Fibroblast of lung (primary cell): ENCODE data around the gene CYGB. TPM values are rescaled to one million over a fixed set of nuclear protein-coding genes. Genes with fewer than 3 reads are reported as not detected.

Experiments
- DNase-seq, 2 donors: peaks; one replicate each; pipeline versions ENCODE4 v3.0.0 to v3.0.0-alpha.2; 2010; ENCODE audit warnings: low read depth in 2 of 2
- H2AFZ ChIP-seq: 2 replicates; pipeline ENCODE4 v1.5.1; 2012; ENCODE audit warnings: low read length, control low read depth, inconsistent platforms
- H3K27ac ChIP-seq: 2 replicates; pipeline ENCODE4 v1.5.1; 2011; ENCODE audit warnings: low read length, control low read depth; ENCODE audit not compliant: insufficient read depth
- H3K27me3 ChIP-seq: 2 replicates; pipeline ENCODE4 v1.5.1; 2011; ENCODE audit warnings: mild to moderate bottlenecking, low read length; ENCODE audit not compliant: control insufficient read depth, insufficient read depth
- H3K36me3 ChIP-seq: 2 replicates; pipeline ENCODE4 v1.5.1; 2011; ENCODE audit warnings: low read length; ENCODE audit not compliant: control insufficient read depth, insufficient read depth
- H3K4me1 ChIP-seq: 2 replicates; pipeline ENCODE4 v1.5.1; 2011; ENCODE audit warnings: low read length; ENCODE audit not compliant: control insufficient read depth, insufficient read depth; ENCODE audit errors: extremely low read depth
- H3K4me2 ChIP-seq: 2 replicates; pipeline ENCODE4 v1.5.1; 2011; ENCODE audit warnings: low read length, control low read depth; ENCODE audit not compliant: insufficient read depth; ENCODE audit errors: extremely low read depth
- H3K4me3 ChIP-seq, 4 experiments: fragments of 200-600 bp in 1 of 4; sonication (generic) in 1 of 4; replicated peaks in 1 of 4; 2 replicates each; pipeline ENCODE4 v1.5.1; 2011 to 2016; ENCODE audit warnings: low read length in 4 of 4, low read depth in 3 of 4, mild to moderate bottlenecking in 3 of 4, control low read depth in 2 of 4, inconsistent platforms in 1 of 4, mixed read lengths in 1 of 4; ENCODE audit not compliant: insufficient read depth in 1 of 4; ENCODE audit errors: control extremely low read depth in 1 of 4
- H3K79me2 ChIP-seq: 2 replicates; pipeline ENCODE4 v1.5.1; 2012; ENCODE audit warnings: mild to moderate bottlenecking, low read length, inconsistent platforms; ENCODE audit not compliant: control insufficient read depth, insufficient read depth
- H3K9ac ChIP-seq: 2 replicates; pipeline ENCODE4 v1.5.1; 2011; ENCODE audit warnings: mild to moderate bottlenecking, low read length, control low read depth; ENCODE audit not compliant: insufficient read depth
- H3K9me3 ChIP-seq: 2 replicates; pipeline ENCODE4 v1.5.1; 2012; ENCODE audit warnings: low read depth, low read length; ENCODE audit not compliant: control insufficient read depth, insufficient read depth
- H4K20me1 ChIP-seq: 2 replicates; pipeline ENCODE4 v1.5.1; 2011; ENCODE audit warnings: low read length; ENCODE audit not compliant: control insufficient read depth, insufficient read depth; ENCODE audit errors: extremely low read depth
- CTCF ChIP-seq, 2 donors: IDR thresholded peaks in 1 of 2; conservative IDR thresholded peaks in 1 of 2; 1 replicate in 1 of 2; 2 replicates in 1 of 2; pipeline ENCODE4 v1.5.1; 2011 to 2012; ENCODE audit warnings: low read length in 2 of 2, control low read depth in 1 of 2, inconsistent platforms in 1 of 2, low read depth in 1 of 2, mild to moderate bottlenecking in 1 of 2
- EZH2 ChIP-seq: IDR thresholded peaks from 2 replicates; pipeline ENCODE4 v1.5.1; 2012; ENCODE audit warnings: low read length, control low read depth, mild to moderate bottlenecking; ENCODE audit errors: missing control alignments
- polyA plus RNA-seq, 2 donors: library from polyadenylated mRNA; depleted of rRNA in 1 of 2; stranded (reverse) in 1 of 2; unstranded in 1 of 2; fragments of >200 nt; gene quantifications; 2 replicates each; pipeline ENCODE4 v1.2.1, GENCODE V29; 2011 to 2012; ENCODE audit warnings: missing spikeins in 1 of 2
- total RNA-seq: library from RNA; depleted of rRNA; stranded (reverse); fragments of >200 nt; gene quantifications from 2 replicates; pipeline ENCODE4 v1.2.1, GENCODE V29; 2014

Gene CYGB
- total and polyA plus RNA-seq, 2 donors (not counting 1 experiment from before 2014, with no cell fraction given): 10.0 to 12.4 TPM

- no peak for DNase-seq
- Histone ChIP-seq H4K20me1 (no peaks in the 10 kb centered on the region), H3K4me3 (no peak overlapping the region), H3K9me3 (no peaks in the 10 kb centered on the region), H3K4me1 (no peaks in the 10 kb centered on the region), H3K79me2 (no peaks in the 10 kb centered on the region), H3K36me3 (no peaks in the 10 kb centered on the region), H3K4me2 (no peak overlapping the region), H3K27ac (no peak overlapping the region), H3K27me3 (no peaks in the 10 kb centered on the region), H3K9ac (no peak overlapping the region), H2AFZ (no peak overlapping the region)
- TF ChIP-seq EZH2 (no peak), CTCF (conservative IDR thresholded peaks at IDR 0.05 in 1 of 2, IDR thresholded peaks at IDR 0.05 in 1 of 2; ENCODE audit: low read depth in 1 of 2, low read length in 2 of 2) (no peak)
Measured at GRCh38 chr17:76575570-76575969, 38.1 kb upstream of the CYGB start.

- H3K4me1 ChIP-seq: no peaks in the 10 kb centered on the region
- no peak for TF ChIP-seq CTCF (conservative IDR thresholded peaks at IDR 0.05 in 1 of 2, IDR thresholded peaks at IDR 0.05 in 1 of 2; ENCODE audit: low read depth in 1 of 2, low read length in 2 of 2)
- TF ChIP-seq EZH2: no peak
- DNase-seq: no peak
- H3K36me3 ChIP-seq: no peaks in the 10 kb centered on the region
- no peaks in the 10 kb centered on the region for H3K79me2 ChIP-seq
- no peaks in the 10 kb centered on the region for H3K27me3 ChIP-seq
- no peak overlapping the region for H3K4me3 ChIP-seq
- no peak overlapping the region for H3K27ac ChIP-seq
- H4K20me1 ChIP-seq: no peaks in the 10 kb centered on the region
- no peak overlapping the region for H3K4me2 ChIP-seq
- H3K9ac ChIP-seq: no peak overlapping the region
- H2AFZ ChIP-seq: no peak overlapping the region
- H3K9me3 ChIP-seq: no peaks in the 10 kb centered on the region
Measured at GRCh38 chr17:76574166-76574565, 36.7 kb upstream of the CYGB start.

GRCh38 chr17:76573096-76573495 is 35.6 kb upstream of the CYGB start:
- Histone ChIP-seq H3K36me3 (no peaks in the 10 kb centered on the region), H3K79me2 (no peaks in the 10 kb centered on the region), H3K9me3 (no peaks in the 10 kb centered on the region), H3K27me3 (no peaks in the 10 kb centered on the region), H3K4me2 (no peak overlapping the region), H3K27ac (no peak overlapping the region), H3K4me1 (no peaks in the 10 kb centered on the region), H2AFZ (no peak overlapping the region), H3K4me3 (no peak overlapping the region), H4K20me1 (no peaks in the 10 kb centered on the region), H3K9ac (no peak overlapping the region)
- DNase-seq: no peak
- TF ChIP-seq CTCF (conservative IDR thresholded peaks at IDR 0.05 in 1 of 2, IDR thresholded peaks at IDR 0.05 in 1 of 2; ENCODE audit: low read depth in 1 of 2, low read length in 2 of 2) (no peak), EZH2 (no peak)
